GM19099 (cell line): ENCODE data around the gene ZBTB9.

Source experiments
- POLR2A ChIP-seq: IDR thresholded peaks from 3 replicates; pipeline ENCODE4 v1.6.1; 2011; ENCODE audit warnings: low read depth; ENCODE audit not compliant: insufficient read length; ENCODE audit errors: extremely low read depth

The ZBTB9 gene

DNA sequence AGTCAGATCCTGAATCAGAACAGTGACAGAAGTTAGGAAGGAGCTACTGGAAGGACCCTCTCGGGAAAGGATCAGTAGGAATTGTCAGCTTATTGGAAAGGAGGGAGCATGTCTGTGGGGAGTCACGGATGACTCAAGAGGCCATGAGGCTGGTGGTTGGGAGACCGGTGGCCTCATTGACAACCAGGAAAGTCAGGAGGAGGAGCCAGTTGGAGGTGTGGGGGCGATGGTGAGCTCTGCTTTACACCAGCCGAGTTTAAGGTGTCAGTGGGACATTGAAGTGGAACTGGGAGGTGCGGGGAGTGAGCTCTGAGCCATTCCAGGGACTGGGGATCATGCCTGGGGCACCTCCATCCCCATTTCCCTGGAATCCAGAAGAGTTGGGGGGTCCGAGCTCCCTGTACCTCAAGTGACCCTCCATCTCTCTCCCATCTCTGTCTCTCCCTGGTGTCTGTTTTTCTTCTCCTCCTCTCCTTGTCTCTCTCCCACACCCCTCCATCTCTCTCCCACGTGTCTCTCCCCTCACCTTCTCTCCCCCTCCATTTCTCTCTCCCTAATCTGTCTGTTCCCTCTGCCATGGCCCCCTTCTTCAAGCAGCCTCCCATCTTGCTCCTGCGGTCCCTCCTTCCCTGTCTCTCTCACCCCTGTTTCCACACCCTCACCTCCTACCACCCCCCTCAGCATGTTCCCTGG lies 14.3 kb upstream of the ZBTB9 start:
- TF ChIP-seq POLR2A, result no peak

DNA sequence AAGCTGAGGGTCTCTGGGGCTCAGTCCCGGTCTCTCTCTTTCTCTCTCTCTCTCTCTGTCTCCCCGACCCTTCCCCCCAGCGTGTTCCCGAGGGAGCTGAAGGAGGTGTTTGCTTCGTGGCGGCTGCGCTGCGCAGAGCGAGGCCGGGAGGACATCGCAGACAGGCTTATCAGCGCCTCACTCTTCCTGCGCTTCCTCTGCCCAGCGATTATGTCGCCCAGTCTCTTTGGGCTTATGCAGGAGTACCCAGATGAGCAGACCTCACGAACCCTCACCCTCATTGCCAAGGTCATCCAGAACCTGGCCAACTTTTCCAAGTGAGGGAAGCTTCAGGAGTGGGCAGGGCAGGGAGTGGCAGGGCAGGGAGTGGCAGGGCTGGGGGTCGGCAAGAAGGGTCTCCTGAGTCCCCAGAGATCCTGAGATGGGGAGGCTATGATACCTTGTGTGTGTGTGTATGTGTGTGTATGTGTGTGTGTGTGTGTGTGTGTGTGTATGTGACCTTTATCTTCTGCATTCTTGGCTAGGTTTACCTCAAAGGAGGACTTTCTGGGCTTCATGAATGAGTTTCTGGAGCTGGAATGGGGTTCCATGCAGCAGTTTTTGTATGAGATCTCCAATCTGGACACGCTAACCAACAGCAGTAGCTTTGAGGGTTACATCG lies 13.6 kb upstream of the ZBTB9 start:
- no peak for TF ChIP-seq POLR2A

DNA sequence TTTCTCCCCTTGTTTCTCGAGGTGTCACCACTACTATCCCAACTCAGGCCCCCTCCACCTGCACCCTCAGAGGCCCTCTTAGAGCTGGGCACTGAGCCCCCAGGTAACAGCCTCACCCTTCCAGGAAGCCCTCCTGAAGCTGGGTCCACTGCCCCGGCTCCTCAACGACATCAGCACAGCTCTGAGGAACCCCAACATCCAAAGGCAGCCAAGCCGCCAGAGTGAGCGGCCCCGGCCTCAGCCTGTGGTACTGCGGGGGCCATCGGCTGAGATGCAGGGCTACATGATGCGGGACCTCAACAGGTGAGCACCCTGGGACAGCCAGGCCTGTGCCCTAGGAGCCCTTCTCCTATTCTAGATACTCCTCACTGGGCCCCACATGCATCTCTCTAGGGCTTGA lies 12.9 kb upstream of the ZBTB9 start:
- TF ChIP-seq POLR2A, result no peak

DNA sequence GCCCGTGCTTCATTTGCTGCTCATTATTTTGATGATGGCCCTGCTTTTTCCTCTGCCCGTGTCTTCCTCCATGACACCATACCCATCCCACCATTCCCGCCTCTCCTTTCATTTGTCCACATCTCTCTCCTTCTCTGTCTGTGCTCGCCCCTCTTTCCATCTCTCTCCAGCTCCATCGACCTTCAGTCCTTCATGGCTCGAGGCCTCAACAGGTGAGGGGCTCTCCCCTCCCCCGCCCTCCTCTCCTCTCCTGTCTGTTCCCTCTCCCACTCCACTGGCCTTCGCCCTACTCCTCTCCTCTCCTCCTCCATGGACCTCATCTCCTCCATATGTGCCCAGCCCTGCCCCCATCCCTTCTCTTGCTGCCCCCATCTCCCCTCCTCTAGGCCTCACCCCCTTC lies 12.1 kb upstream of the ZBTB9 start:
- no peak for TF ChIP-seq POLR2A

DNA sequence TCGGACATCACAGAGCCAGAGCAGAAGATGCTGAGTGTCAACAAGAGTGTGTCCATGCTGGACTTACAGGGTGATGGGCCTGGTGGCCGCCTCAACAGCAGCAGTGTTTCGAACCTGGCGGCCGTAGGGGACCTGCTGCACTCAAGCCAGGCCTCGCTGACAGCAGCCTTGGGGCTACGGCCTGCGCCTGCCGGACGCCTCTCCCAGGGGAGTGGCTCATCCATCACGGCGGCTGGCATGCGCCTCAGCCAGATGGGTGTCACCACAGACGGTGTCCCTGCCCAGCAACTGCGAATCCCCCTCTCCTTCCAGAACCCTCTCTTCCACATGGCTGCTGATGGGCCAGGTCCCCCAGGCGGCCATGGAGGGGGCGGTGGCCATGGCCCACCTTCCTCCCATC lies 11.4 kb upstream of the ZBTB9 start:
- TF ChIP-seq POLR2A, result no peak

DNA sequence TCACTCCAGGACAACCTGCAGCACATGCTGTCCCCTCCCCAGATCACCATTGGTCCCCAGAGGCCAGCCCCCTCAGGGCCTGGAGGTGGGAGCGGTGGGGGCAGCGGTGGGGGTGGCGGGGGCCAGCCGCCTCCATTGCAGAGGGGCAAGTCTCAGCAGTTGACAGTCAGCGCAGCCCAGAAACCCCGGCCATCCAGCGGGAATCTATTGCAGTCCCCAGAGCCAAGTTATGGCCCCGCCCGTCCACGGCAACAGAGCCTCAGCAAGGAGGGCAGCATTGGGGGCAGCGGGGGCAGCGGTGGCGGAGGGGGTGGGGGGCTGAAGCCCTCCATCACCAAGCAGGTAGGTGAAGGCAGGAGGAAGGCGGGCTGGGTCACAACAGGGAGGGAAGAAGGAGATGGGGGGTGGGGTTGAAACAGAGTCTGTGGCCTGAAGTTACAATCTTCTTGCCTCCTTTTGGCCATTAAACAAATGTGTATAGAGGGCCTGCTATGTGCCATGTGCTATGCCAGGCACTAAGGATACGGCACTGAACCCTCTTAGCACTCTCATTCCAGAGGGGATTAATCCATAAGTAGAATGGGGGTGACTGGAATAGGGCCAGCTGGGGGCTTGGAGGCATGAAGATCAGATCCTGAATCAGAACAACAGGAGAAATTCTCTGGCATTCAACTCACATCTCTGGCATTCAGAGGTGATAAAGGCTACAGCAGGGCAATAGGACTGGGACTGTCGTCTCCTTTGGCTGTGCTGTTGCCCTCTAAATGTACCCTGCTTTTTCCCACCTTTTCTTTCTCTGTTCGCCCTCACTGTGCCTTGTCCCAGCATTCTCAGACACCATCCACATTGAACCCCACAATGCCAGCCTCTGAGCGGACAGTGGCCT lies 10.5 kb upstream of the ZBTB9 start:
- no peak for TF ChIP-seq POLR2A

DNA sequence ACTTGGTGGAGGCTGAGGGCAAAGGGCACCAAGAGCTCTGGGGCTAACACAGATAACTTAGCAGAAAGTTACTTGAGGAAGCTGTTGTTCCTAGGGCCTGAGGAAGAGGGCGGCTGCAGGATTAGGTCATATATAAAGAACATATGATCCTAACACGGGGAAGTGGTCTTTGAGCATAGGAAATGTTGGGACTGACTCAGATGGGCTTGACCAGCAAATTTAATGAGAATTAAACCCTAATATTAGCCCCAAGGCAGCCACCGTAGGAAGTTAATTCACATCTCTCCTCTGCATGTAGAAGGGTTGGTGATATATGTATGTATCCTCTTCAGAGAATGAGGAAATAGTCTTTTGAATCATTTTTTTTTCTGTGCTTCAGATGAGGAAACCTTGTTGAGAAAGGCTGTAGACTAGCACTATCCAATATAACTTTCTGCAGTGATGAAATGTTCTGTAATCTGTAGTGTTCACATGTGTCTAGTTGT lies 9.2 kb upstream of the ZBTB9 start:
- TF ChIP-seq POLR2A, result no peak

DNA sequence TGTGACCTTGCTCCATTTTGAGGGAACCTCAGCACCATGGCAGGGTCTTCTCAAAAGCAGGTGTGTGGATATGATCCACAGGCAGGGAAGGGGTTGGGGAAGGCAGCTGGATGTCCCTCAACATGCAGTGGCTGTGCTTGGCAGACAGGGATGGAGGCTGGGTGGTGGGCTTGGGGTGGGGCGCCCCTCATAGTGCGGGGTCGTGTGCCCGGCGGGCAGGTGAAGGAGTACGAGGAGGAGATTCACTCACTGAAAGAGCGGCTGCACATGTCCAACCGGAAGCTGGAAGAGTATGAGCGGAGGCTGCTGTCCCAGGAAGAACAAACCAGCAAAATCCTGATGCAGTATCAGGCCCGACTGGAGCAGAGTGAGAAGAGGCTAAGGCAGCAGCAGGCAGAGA lies 8.0 kb upstream of the ZBTB9 start:
- no peak for TF ChIP-seq POLR2A

DNA sequence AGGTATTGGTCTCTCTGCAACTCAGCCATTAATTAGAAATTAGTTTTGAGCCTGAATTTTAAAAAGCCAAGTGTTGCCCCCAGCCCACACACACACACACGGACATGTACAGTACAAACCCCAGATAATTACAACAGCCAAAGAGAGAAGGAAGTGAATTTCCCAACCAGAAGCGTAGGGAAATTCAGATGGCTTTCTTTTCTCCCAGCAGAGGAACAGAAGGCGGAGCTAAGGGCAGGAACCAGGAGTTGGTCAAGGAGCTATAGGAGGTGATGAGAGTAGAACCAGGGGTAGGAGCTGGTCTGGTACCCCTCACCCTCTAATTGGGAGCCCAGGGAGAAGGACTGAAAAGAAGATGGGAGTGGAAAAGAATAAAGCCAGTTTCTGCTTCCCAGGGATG lies 3.9 kb upstream of the ZBTB9 start:
- no peak for TF ChIP-seq POLR2A

DNA sequence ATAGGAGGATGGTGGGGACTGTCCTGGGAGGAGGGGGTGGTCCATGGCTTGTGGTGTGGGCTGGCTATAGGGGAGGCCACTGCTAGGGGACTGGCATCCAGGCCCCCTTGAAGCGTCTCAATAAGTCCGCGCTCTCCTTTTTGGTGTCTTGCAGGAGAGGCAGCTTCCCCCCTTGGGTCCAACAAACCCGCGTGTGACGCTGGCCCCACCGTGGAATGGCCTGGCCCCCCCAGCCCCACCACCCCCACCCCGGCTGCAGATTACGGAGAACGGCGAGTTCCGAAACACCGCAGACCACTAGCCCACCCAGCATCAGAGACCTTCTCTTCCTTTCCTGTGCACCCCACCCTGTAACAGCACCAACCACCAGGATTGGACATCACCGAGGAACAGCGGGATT lies 2.8 kb upstream of the ZBTB9 start:
- no peak for TF ChIP-seq POLR2A

DNA sequence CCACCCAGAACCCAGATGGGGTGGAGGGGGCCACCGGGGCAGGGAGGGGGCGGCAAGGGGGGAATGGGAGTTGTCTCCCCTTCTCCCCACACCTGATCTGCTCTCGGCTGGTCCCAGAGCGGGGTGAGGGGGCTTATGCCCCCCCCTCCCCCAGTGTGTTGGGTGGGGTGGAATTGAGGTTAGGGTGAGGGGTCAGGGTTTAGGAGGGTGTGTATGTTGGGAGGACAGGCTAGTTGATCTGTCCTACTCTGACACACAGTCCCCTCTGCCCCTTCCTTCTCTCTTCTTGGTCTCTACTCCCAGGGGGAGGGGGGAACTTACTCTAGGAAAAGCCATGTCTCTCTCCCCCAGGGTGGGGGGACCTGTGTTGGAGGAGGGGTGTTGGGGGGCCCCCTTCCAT lies 1.9 kb upstream of the ZBTB9 start:
- TF ChIP-seq POLR2A, result no peak

DNA sequence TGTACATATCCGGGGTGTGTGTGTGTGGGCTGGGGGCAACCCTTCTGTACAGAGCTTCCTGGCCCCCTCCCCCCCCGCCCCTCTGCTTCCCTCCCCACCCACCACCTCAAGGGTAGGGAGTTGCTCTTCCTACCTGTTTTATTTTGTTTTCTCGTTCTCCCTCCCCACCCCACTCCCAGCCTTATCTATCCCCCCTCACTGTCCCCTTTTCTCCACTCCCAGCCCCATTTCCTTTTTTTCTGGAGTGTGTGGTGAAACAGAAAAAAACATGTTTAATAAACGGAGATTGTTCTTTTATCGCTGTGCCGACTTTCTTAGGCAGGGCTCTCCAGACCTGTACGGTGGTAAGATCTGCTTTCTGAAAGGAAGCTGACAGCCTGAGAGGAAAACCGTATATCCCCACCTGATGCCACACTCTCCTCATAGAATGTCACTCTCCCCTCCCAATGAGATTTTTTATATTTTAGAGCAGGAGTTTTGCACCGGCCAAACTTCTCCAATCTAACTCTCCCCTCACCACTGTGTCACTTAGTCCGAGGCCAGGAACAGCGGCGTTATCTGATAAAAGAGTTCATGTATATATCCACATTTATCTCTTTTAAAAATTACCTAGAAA lies 875 bp upstream of the ZBTB9 start:
- no peak for TF ChIP-seq POLR2A

DNA sequence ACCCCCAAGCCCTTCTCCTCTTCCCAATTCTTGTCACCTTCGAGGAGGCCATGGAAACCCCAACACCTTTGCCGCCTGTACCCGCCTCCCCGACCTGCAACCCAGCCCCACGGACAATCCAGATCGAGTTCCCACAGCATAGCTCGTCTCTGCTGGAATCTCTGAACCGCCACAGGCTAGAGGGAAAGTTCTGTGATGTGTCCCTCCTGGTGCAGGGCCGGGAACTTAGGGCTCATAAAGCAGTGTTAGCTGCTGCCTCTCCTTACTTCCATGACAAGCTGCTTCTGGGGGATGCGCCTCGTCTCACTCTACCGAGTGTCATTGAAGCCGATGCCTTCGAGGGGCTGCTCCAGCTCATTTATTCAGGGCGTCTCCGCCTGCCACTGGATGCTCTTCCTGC lies 675 bp downstream of the ZBTB9 start:
- TF ChIP-seq POLR2A, result no peak

DNA sequence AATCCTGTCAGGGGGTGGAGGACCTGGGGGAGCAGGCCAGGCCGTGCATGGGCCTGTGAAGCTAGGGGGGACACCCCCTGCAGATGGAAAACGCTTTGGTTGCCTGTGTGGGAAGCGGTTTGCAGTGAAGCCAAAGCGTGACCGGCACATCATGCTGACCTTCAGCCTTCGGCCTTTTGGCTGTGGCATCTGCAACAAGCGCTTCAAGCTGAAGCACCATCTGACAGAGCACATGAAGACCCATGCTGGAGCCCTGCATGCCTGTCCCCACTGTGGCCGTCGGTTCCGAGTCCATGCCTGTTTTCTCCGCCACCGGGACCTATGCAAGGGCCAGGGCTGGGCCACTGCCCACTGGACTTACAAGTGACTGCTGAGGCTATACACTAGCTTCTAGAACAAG lies 1.8 kb downstream of the ZBTB9 start:
- TF ChIP-seq POLR2A, result no peak

DNA sequence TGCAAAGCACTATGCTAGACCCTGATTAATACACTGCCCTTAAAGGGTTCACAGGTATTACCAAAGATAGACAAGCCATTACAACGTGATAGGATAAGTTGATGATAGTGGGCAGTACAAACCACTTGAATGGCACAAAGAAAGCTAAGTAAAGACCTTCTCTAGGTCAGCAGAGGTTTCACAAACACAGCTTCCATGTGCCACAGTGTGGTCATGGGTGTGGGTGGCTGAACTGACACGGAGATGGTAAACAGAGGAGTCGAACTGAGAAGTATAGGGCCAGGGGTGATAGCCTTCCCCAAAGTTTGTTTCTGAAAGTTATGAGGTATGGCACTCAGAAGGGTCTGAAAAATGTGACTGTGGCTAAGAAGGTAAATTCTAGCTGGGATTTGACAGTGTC lies 4.3 kb downstream of the ZBTB9 start:
- no peak for TF ChIP-seq POLR2A
